ENCODE measurements around the gene RCN1. TPM values are rescaled to one million over a fixed set of nuclear protein-coding genes. Genes with fewer than 3 reads are reported as not detected.

RCN1 gene
- 29.9 and 31.3 TPM in 2 replicates for polyA plus RNA-seq

GRCh38 chr11:32090545-32091370 is at the start of gene RCN1:
RCN1 (plus strand) TSS chr11:32091074; CDS start chr11:32091197, 123 bp downstream.

